Measurements from ENCODE around the gene MEIS3.
A peak's percentile ranks its signal among the peaks of the same experiment; 100 is the strongest.

GRCh38 chr19:47430041-47430802 lies 10.9 kb upstream of the MEIS3 start:
- peak in 1 of 3 donors; percentile 20 for TF ChIP-seq CTCF (IDR thresholded peaks at IDR 0.05)
- TF ChIP-seq POLR2A (IDR thresholded peaks at IDR 0.05) = no peak
- TF ChIP-seq EP300 (IDR thresholded peaks at IDR 0.05) = no peak

Data from ovary (tissue), 3 donors.